NCI-H146 (cell line): Measurements from ENCODE around the gene RAB11FIP2.
A peak's percentile ranks its signal among the peaks of the same experiment; 100 is the strongest.
"Not testable (repeated sequence)": the region's sequence is repeated elsewhere in the genome, so short reads cannot be mapped to it uniquely, and the experiment has no call there.

Source experiments
- DNase-seq: peaks from one replicate; lab custom pipeline; 2025; lab: John Stamatoyannopoulos, UW

RAB11FIP2 gene, protein sequence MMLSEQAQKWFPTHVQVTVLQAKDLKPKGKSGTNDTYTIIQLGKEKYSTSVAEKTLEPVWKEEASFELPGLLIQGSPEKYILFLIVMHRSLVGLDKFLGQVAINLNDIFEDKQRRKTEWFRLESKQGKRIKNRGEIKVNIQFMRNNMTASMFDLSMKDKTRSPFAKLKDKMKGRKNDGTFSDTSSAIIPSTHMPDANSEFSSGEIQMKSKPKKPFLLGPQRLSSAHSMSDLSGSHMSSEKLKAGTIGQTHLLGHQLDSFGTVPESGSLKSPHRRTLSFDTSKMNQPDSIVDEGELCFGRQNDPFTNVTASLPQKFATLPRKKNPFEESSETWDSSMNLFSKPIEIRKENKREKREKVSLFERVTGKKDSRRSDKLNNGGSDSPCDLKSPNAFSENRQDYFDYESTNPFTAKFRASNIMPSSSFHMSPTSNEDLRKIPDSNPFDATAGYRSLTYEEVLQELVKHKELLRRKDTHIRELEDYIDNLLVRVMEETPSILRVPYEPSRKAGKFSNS

GRCh38 chr10:118046395-118047156 lies at the start of gene RAB11FIP2:
TSS of gene RAB11FIP2 (minus strand) at chr10:118046941. CDS start at chr10:118046163, 778 bp downstream.
- peak; percentile 98 for DNase-seq

- DNase-seq: no peak
Observed at GRCh38 chr10:118096022-118096421, 49.3 kb upstream of the RAB11FIP2 start.

GRCh38 chr10:118092209-118092608 lies 45.5 kb upstream of the RAB11FIP2 start:
- no peak for DNase-seq

- DNase-seq: no peak
Observed at GRCh38 chr10:118080817-118081216, 34.1 kb upstream of the RAB11FIP2 start.

GRCh38 chr10:118076705-118077104 lies 30.0 kb upstream of the RAB11FIP2 start:
- DNase-seq: no peak

- no peak for DNase-seq
Observed at GRCh38 chr10:118072840-118073239, 26.1 kb upstream of the RAB11FIP2 start.

DNA sequence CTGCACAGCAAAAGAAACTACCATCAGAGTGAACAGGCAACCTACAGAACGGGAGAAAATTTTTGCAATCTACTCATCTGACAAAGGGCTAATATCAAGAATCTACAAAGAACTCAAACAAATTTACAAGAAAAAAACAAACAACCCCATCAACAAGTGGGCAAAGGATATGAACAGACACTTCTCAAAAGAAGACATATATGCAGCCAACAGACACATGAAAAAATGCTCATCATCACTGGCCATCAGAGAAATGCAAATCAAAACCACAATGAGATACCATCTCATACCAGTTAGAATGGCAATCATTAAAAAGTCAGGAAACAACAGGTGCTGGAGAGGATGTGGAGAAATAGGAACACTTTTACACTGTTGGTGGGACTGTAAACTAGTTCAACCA lies 20.6 kb upstream of the RAB11FIP2 start:
- not testable (repeated sequence) for DNase-seq

DNA sequence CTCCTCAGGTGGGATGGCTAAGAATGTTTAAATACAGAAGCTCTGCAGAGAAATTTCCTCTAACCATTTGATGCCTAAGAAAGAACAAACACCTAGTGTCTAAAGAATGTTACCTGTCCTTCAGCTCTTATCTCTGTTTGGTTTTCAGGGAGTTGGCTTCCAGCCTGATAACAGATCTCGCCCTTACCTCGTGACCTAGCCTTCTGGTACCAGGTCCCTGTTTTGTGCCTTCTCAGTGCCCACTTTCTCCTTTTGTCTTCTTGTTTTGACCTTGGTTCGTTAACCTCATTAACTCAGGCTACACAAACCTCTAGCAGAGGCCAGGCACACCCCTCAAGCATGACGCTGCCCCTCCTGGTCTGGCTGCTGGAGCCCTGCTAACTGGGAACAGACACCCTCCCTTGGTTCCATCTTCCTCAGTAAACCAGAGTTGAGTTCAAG lies 16.1 kb upstream of the RAB11FIP2 start:
- DNase-seq: no peak

GRCh38 chr10:118058371-118058770 lies 11.6 kb upstream of the RAB11FIP2 start:
- DNase-seq: no peak

DNA sequence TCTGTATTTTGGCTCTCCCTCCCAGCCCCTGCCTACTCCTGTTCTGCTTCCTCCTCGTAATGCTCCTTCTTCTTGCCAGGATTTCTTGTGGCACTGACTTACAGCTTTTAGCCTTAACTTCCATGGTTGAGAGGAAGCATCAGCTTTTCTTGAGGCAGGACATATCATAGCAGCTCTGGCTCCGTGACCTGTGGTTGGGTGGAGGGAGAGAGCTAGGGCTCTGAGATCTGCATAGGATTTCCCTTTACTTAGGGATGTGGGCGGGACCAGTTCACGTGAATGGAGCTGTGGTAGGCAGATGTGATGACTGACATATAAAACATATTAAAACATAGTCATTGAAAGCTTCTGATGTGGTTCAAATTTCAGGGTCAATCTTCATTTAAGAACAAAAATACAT lies 10.6 kb upstream of the RAB11FIP2 start:
- no peak for DNase-seq

- DNase-seq: no peak
Observed at GRCh38 chr10:118054383-118054782, 7.6 kb upstream of the RAB11FIP2 start.

DNA sequence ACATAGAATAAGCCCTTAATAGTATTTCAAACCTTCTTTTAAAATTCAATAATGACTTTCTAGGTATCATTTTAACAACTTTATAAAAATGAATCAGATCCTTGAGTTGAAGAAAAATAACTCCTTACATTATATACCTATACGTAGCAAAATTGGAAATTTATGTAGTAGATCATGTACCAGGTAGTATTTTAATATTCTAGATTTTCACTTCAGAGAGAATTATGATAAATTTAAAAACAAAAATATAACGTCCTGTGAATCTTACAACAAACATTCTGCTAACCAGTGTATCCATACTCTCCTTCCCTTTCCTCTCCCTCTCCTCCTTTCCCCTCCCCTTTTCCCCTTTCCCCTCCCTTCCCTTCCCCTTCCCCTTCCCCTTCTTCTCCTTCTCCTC lies 6.1 kb upstream of the RAB11FIP2 start:
- DNase-seq: no peak

- no peak for DNase-seq
Observed at GRCh38 chr10:118047880-118048279, 1.1 kb upstream of the RAB11FIP2 start.

DNA sequence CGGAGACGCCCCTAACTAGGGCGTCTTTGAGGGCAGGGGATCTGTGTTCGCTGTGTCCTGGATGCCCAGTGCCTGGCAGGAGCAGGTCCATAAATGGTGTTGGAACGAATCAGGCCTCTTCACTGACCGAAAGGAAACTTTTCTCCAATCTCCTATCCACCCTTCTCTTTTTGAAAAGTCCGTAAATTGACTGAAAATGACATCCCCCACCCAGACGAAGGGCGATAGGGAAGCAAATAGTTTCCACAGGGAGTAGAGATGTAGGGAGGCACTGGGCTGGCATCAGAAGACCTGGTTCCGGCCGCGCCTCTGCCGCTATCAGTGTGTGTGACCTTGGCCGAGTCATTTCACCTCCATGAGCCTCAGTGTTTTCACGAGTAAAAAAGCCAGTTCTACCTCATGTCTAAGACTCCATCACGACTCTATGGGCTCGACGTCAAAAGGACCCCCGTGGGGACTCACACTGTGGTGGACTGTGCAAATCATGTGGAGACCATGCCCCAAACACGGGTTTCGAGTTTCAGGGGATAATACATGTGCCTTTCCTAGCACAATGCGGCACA lies 497 bp upstream of the RAB11FIP2 start:
- DNase-seq: peak; percentile 66

DNA sequence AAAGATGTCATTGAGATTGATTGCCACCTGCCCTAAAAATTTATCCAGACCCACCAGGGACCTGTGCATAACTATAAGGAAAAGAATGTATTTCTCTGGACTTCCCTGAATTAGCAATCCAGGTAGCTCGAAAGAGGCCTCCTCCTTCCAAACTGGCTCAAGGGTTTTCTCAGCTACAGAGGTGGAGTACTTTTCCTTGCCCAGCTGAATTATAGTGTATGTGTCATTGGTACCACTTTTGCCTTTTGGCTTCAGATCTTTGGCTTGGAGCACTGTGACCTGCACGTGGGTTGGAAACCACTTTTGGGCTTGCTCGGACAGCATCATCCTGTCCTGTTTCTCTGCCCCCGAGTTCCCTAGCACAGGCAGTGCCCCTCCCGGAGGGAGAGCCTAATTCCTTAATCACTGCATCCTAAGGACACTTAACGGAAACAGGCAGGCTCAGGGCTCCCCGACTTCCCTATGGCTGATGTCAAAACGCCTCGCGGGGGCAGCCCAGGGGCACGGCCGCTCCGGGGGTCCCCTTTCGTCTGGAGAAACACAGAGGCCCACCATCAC lies 825 bp downstream of the RAB11FIP2 start:
- peak; percentile 70 for DNase-seq

DNA sequence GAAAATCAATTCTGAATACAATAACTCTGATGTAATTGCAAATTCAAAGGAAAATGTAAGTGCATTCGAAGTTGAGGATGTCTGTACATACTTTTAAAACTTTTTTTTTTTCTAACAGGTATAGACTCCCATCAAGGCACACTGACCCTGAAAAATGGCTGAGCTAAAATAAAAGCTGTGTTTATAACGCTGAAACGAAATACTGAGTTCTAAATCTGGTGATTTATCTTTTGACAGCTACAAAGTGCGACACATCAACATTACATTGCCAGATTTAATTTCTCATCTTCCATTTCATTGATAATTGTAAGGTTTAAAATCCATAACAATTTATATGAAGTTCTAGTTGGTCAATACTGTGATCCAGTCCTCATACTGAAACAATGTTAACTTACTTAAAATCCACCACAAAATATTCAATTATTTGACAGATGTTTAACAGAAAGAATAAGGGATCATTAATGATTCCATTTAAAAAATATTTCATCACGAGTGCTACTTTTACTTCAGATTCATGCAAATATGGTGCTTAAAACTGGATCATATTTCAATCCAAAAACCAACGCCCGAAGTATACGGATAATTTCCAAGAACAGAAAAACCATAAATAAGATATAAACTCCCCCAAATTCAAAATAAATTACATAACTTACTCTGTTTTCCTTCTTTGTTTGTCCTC lies 1.4 kb downstream of the RAB11FIP2 start:
- DNase-seq: no peak

- no peak for DNase-seq
Observed at GRCh38 chr10:118042827-118043242, 3.9 kb downstream of the RAB11FIP2 start.

DNA sequence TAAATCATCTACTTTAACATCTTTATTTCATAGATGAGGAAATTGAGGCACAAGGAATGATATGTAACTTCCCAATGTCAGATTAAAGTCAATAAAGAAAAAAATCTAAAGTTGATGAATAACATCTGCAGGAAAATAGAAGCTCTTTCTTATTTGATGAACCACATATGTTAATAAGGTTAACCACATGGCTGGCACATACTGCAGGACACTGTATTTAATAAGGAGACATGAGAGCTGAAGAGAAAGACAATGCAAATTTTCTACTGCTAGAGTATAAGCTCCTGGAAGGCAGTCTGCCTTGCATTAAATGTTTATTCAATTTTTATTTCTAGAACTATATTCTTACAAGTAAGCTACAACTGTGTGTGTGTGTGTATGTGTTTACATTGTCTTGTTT lies 4.4 kb downstream of the RAB11FIP2 start:
- no peak for DNase-seq

- DNase-seq: no peak
Observed at GRCh38 chr10:118041316-118041715, 5.4 kb downstream of the RAB11FIP2 start.

GRCh38 chr10:118036281-118036875 lies 10.4 kb downstream of the RAB11FIP2 start:
- no peak for DNase-seq

- DNase-seq: no peak
Observed at GRCh38 chr10:118035354-118036005, 11.3 kb downstream of the RAB11FIP2 start.
